Keratinocyte (primary cell): Measurements from ENCODE around the gene ABCC6.

Experiments used
- EZH2 ChIP-seq: IDR thresholded peaks from one replicate; pipeline ENCODE4 v1.6.1; 2012; ENCODE audit warnings: inconsistent platforms, mild to moderate bottlenecking, low read length, moderate library complexity
- TF ChIP-seq, protein P1 (sequence below), 3 experiments: IDR thresholded peaks in 1 of 3; conservative IDR thresholded peaks in 1 of 3; optimal IDR thresholded peaks in 1 of 3; 2 replicates in 2 of 3; 3 replicates in 1 of 3; pipeline versions ENCODE3 to v1.5.1; 2011; ENCODE audit warnings: low read length in 3 of 3, mild to moderate bottlenecking in 3 of 3, moderate library complexity in 2 of 3, control low read depth in 1 of 3, inconsistent platforms in 1 of 3; ENCODE audit not compliant: insufficient read depth in 2 of 3; ENCODE audit errors: extremely low read depth in 1 of 3

DNA sequence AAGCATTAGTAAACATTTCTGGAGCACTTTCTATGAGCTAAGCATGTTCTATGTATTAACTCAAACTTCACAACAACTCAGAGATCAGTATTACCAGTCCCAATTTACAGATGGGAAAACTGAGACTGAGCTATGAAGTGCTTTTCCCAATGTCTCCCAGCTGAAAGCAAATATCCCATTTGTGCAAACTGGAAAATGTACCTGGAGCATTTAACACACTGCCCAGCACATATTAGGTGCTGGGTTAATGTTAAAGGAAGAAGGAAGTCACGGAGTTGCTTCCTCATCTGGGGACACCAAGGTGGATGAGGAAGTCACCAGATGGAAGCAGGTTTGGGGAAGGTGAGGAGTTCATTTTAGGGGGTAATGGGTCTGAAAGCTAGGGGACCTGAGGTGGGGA, 66.1 kb downstream of the ABCC6 start:
- TF ChIP-seq, protein P1, sequence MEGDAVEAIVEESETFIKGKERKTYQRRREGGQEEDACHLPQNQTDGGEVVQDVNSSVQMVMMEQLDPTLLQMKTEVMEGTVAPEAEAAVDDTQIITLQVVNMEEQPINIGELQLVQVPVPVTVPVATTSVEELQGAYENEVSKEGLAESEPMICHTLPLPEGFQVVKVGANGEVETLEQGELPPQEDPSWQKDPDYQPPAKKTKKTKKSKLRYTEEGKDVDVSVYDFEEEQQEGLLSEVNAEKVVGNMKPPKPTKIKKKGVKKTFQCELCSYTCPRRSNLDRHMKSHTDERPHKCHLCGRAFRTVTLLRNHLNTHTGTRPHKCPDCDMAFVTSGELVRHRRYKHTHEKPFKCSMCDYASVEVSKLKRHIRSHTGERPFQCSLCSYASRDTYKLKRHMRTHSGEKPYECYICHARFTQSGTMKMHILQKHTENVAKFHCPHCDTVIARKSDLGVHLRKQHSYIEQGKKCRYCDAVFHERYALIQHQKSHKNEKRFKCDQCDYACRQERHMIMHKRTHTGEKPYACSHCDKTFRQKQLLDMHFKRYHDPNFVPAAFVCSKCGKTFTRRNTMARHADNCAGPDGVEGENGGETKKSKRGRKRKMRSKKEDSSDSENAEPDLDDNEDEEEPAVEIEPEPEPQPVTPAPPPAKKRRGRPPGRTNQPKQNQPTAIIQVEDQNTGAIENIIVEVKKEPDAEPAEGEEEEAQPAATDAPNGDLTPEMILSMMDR (optimal IDR thresholded peaks at IDR 0.05 in 1 of 3, IDR thresholded peaks at IDR 0.05 in 1 of 3, conservative IDR thresholded peaks at IDR 0.05 in 1 of 3; ENCODE audit: extremely low read depth in 1 of 3, insufficient read depth in 2 of 3, low read length in 3 of 3): no peak
- no peak for TF ChIP-seq EZH2
